WTC11 (cell line): Measurements from ENCODE around the gene C6orf132. TPM values are rescaled to one million over a fixed set of nuclear protein-coding genes. Genes with fewer than 3 reads are reported as not detected.

Experiments used
- ATAC-seq: fragments of 200-7000 bp; cut with Tn5 transposase; 2 replicates; pipeline ENCODE4 v1.10.0; 2021; ENCODE audit warnings: mild to moderate bottlenecking, moderate library complexity
- CTCF ChIA-PET: fragments of 300-600 bp; sonication (Branson Sonifier 250); formaldehyde crosslinking; loops from one replicate; lab custom pipeline; 2021; ENCODE audit warnings: antibody characterized with exemption; lab: Charles Lee
- POLR2A ChIA-PET: fragments of 350-600 bp; sonication (Branson Sonifier 250); formaldehyde crosslinking; loops from one replicate; lab custom pipeline; 2021; ENCODE audit warnings: antibody characterized with exemption; lab: Charles Lee
- DNase-seq: peaks from one replicate; pipeline ENCODE4 v3.0.0; 2021; ENCODE audit warnings: low spot score
- H3K27ac Mint-ChIP-seq: 2 replicates; pipeline ENCODE4 v1.8.0; 2021; ENCODE audit warnings: mixed read lengths
- H3K27me3 Mint-ChIP-seq: 2 replicates; pipeline ENCODE4 v1.8.0; 2021; ENCODE audit warnings: low read depth, mild to moderate bottlenecking, moderate library complexity, mixed read lengths
- H3K36me3 Mint-ChIP-seq: 2 replicates; pipeline ENCODE4 v1.8.0; 2021; ENCODE audit warnings: mixed read lengths
- H3K4me1 Mint-ChIP-seq: 2 replicates; pipeline ENCODE4 v1.8.0; 2022; ENCODE audit warnings: mixed read lengths
- H3K4me3 Mint-ChIP-seq: 2 replicates; pipeline ENCODE4 v1.8.0; 2021; ENCODE audit warnings: mild to moderate bottlenecking, moderate library complexity, mixed read lengths
- H3K9me3 Mint-ChIP-seq: 2 replicates; pipeline ENCODE4 v1.8.0; 2021; ENCODE audit warnings: mixed read lengths
- EMX1 ChIP-seq: fragments of 250-450 bp; sonication (Bioruptor Pico); IDR thresholded peaks from 2 replicates; pipeline ENCODE4 v1.8.0; 2021; ENCODE audit warnings: mild to moderate bottlenecking
- ESRRA ChIP-seq: sonication (generic); formaldehyde crosslinking; IDR thresholded peaks from 2 replicates; pipeline ENCODE4 v1.8.1; 2022; ENCODE audit warnings: mild to moderate bottlenecking, missing genetic modification reagents, borderline replicate concordance
- RELA ChIP-seq: sonication (generic); formaldehyde crosslinking; IDR thresholded peaks from 2 replicates; pipeline ENCODE4 v1.8.1; 2022; ENCODE audit warnings: missing genetic modification reagents, mild to moderate bottlenecking, borderline replicate concordance
- SMAD3 ChIP-seq: sonication (generic); formaldehyde crosslinking; IDR thresholded peaks from 2 replicates; pipeline ENCODE4 v1.8.0; 2022; ENCODE audit warnings: missing genetic modification reagents, mild to moderate bottlenecking, borderline replicate concordance
- TEAD4 ChIP-seq: sonication (generic); formaldehyde crosslinking; IDR thresholded peaks from 2 replicates; pipeline ENCODE4 v1.8.0; 2022; ENCODE audit warnings: mild to moderate bottlenecking, missing genetic modification reagents
- ZNF121 ChIP-seq: sonication (generic); formaldehyde crosslinking; IDR thresholded peaks from 2 replicates; pipeline ENCODE4 v1.8.0; 2023; ENCODE audit warnings: missing genetic modification reagents
- ZNF219 ChIP-seq: sonication (generic); formaldehyde crosslinking; IDR thresholded peaks from 2 replicates; pipeline ENCODE4 v1.8.0; 2023; ENCODE audit warnings: missing genetic modification reagents, mild to moderate bottlenecking, borderline replicate concordance
- ZNF263 ChIP-seq: sonication (generic); formaldehyde crosslinking; IDR thresholded peaks from 2 replicates; pipeline ENCODE4 v1.8.1; 2022; ENCODE audit warnings: low read depth, mild to moderate bottlenecking, moderate library complexity, missing genetic modification reagents
- ZNF416 ChIP-seq: fragments of 250-450 bp; sonication (Bioruptor Pico); IDR thresholded peaks from 2 replicates; pipeline ENCODE4 v1.9.0; 2021; ENCODE audit warnings: mild to moderate bottlenecking, inconsistent platforms
- total RNA-seq: library from RNA; stranded (reverse); gene quantifications from 3 replicates; pipeline ENCODE4 v1.2.3, GENCODE V29; 2021
- TF ChIP-seq, protein P1 (sequence below): fragments of 250-450 bp; sonication (Bioruptor Pico); IDR thresholded peaks from 2 replicates; pipeline ENCODE4 v1.9.0; 2021; ENCODE audit warnings: moderate library complexity, mild to moderate bottlenecking, inconsistent platforms, borderline replicate concordance
- TF ChIP-seq, protein P2 (sequence below): sonication (generic); formaldehyde crosslinking; conservative IDR thresholded peaks from 2 replicates; pipeline ENCODE4 v1.8.1; 2022; ENCODE audit warnings: mild to moderate bottlenecking, missing genetic modification reagents
- TF ChIP-seq, protein P3 (sequence below): sonication (generic); formaldehyde crosslinking; IDR thresholded peaks from 2 replicates; pipeline ENCODE4 v1.8.1; 2022; ENCODE audit warnings: low read depth, missing genetic modification reagents, borderline replicate concordance
- TF ChIP-seq, protein P4 (sequence below): sonication (generic); formaldehyde crosslinking; IDR thresholded peaks from 2 replicates; pipeline ENCODE4 v1.8.1; 2023; ENCODE audit warnings: mild to moderate bottlenecking, missing genetic modification reagents
- TF ChIP-seq, protein P5 (sequence below): fragments of 250-450 bp; sonication (Bioruptor Pico); IDR thresholded peaks from 2 replicates; pipeline ENCODE4 v1.9.0; 2021; ENCODE audit warnings: mild to moderate bottlenecking, borderline replicate concordance
- TF ChIP-seq, protein P6 (sequence below): sonication (generic); formaldehyde crosslinking; IDR thresholded peaks from 2 replicates; pipeline ENCODE4 v1.8.1; 2023; ENCODE audit warnings: mild to moderate bottlenecking, missing genetic modification reagents, borderline replicate concordance
- TF ChIP-seq, protein P7 (sequence below): fragments of 250-450 bp; sonication (Bioruptor Pico); conservative IDR thresholded peaks from 2 replicates; pipeline ENCODE4 v1.9.0; 2021; ENCODE audit warnings: mild to moderate bottlenecking

C6orf132 gene
- total RNA-seq, 1 experiment from 2014 or later = 52.6 TPM

DNA sequence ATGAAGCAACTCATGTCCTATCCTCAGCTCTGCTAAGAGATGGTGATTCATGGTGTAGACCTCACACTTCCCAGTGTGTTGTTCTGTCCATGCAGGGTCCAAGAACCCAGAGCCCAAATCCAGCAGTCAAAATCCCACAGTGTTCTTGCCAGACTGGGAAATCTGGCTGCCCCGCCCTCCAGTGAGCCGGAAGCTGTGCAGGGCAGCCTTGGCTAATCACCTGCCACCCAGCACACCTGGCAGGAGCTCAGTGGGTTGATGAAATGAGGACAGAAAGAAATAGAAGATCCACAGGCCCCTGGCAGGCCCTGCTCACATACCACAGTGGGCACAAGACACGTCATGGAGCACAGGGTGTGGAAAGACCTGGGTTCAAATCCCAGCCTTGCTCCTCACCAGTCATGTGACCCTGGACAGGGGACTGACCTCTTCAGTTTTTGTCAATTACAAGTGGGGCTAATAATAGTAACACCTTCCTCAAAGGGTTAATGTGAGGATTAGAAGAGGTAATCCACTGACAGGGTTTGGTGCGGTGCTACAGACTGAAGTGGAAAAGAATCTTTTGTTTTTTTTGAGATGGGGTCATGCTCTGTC lies 17.1 kb upstream of the C6orf132 start:
- CTCF ChIA-PET = interaction anchor here (0.6 to 1.3 kb wide), 2 partner anchors 55 to 655 kb away, joined by 3 to 5 read pairs; no protein-coding TSS in a partner anchor
- no peak for ATAC-seq
- TF ChIP-seq SMAD3 (no peak), TEAD4 (no peak), ZNF416 (CRISPR knock-in tag) (no peak)
- TF ChIP-seq, protein P1, sequence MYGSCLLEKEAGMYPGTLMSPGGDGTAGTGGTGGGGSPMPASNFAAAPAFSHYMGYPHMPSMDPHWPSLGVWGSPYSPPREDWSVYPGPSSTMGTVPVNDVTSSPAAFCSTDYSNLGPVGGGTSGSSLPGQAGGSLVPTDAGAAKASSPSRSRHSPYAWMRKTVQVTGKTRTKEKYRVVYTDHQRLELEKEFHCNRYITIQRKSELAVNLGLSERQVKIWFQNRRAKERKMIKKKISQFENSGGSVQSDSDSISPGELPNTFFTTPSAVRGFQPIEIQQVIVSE (CRISPR knock-in tag) = no peak
- TF ChIP-seq, protein P2, sequence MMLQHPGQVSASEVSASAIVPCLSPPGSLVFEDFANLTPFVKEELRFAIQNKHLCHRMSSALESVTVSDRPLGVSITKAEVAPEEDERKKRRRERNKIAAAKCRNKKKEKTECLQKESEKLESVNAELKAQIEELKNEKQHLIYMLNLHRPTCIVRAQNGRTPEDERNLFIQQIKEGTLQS = no peak
- TF ChIP-seq, protein P3, sequence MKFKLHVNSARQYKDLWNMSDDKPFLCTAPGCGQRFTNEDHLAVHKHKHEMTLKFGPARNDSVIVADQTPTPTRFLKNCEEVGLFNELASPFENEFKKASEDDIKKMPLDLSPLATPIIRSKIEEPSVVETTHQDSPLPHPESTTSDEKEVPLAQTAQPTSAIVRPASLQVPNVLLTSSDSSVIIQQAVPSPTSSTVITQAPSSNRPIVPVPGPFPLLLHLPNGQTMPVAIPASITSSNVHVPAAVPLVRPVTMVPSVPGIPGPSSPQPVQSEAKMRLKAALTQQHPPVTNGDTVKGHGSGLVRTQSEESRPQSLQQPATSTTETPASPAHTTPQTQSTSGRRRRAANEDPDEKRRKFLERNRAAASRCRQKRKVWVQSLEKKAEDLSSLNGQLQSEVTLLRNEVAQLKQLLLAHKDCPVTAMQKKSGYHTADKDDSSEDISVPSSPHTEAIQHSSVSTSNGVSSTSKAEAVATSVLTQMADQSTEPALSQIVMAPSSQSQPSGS (CRISPR knock-in tag) = no peak
- TF ChIP-seq, protein P4, sequence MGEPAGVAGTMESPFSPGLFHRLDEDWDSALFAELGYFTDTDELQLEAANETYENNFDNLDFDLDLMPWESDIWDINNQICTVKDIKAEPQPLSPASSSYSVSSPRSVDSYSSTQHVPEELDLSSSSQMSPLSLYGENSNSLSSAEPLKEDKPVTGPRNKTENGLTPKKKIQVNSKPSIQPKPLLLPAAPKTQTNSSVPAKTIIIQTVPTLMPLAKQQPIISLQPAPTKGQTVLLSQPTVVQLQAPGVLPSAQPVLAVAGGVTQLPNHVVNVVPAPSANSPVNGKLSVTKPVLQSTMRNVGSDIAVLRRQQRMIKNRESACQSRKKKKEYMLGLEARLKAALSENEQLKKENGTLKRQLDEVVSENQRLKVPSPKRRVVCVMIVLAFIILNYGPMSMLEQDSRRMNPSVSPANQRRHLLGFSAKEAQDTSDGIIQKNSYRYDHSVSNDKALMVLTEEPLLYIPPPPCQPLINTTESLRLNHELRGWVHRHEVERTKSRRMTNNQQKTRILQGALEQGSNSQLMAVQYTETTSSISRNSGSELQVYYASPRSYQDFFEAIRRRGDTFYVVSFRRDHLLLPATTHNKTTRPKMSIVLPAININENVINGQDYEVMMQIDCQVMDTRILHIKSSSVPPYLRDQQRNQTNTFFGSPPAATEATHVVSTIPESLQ (CRISPR knock-in tag) = no peak
- Mint-ChIP-seq H3K4me3 (no peak overlapping the region), H3K9me3 (no peaks in the 10 kb centered on the region), H3K4me1 (peaks cover 43% of the 10 kb centered on the region), H3K27me3 (peaks cover 40% of the 10 kb centered on the region), H3K27ac (no peak overlapping the region), H3K36me3 (no peaks in the 10 kb centered on the region)
- POLR2A ChIA-PET = no interaction called here
- DNase-seq = no peak

DNA sequence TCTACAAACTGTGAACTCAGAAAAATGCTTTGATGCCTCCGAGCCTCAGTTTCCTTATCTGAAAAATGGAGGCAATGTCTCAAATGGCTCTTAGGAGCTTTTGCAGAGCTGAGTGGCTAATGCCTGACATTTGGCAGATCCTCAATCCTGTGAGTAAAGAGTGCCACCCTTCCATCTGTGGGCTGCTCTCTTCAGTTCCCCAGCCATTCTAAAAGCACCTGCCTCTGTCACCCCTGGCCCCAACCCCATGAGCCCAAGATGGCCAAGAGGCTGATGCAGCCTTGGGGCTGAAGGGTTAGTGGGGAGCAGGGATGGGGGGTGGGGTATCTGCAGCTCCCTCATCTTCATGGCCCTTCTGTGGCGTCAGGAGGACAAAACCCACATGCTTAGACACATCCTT lies 16.2 kb upstream of the C6orf132 start:
- DNase-seq (no peak), ATAC-seq (no peak)
- no peaks in the 10 kb centered on the region for H3K9me3 Mint-ChIP-seq
- H3K27me3 Mint-ChIP-seq = peaks cover 43% of the 10 kb centered on the region
- H3K4me3 Mint-ChIP-seq = no peak overlapping the region
- peaks cover 41% of the 10 kb centered on the region for H3K4me1 Mint-ChIP-seq
- ChIA-PET POLR2A (no interaction called here), CTCF (interaction anchor here (0.6 kb wide), 1 partner anchor 654 kb away, joined by 5 read pairs; no protein-coding TSS in a partner anchor)
- no peaks in the 10 kb centered on the region for H3K36me3 Mint-ChIP-seq
- H3K27ac Mint-ChIP-seq = no peak overlapping the region
- TF ChIP-seq, protein P5, sequence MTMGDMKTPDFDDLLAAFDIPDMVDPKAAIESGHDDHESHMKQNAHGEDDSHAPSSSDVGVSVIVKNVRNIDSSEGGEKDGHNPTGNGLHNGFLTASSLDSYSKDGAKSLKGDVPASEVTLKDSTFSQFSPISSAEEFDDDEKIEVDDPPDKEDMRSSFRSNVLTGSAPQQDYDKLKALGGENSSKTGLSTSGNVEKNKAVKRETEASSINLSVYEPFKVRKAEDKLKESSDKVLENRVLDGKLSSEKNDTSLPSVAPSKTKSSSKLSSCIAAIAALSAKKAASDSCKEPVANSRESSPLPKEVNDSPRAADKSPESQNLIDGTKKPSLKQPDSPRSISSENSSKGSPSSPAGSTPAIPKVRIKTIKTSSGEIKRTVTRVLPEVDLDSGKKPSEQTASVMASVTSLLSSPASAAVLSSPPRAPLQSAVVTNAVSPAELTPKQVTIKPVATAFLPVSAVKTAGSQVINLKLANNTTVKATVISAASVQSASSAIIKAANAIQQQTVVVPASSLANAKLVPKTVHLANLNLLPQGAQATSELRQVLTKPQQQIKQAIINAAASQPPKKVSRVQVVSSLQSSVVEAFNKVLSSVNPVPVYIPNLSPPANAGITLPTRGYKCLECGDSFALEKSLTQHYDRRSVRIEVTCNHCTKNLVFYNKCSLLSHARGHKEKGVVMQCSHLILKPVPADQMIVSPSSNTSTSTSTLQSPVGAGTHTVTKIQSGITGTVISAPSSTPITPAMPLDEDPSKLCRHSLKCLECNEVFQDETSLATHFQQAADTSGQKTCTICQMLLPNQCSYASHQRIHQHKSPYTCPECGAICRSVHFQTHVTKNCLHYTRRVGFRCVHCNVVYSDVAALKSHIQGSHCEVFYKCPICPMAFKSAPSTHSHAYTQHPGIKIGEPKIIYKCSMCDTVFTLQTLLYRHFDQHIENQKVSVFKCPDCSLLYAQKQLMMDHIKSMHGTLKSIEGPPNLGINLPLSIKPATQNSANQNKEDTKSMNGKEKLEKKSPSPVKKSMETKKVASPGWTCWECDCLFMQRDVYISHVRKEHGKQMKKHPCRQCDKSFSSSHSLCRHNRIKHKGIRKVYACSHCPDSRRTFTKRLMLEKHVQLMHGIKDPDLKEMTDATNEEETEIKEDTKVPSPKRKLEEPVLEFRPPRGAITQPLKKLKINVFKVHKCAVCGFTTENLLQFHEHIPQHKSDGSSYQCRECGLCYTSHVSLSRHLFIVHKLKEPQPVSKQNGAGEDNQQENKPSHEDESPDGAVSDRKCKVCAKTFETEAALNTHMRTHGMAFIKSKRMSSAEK = no peak
- no peak for TF ChIP-seq ZNF121 (CRISPR knock-in tag)
- no peak for TF ChIP-seq RELA (CRISPR knock-in tag)
- TF ChIP-seq, protein P6, sequence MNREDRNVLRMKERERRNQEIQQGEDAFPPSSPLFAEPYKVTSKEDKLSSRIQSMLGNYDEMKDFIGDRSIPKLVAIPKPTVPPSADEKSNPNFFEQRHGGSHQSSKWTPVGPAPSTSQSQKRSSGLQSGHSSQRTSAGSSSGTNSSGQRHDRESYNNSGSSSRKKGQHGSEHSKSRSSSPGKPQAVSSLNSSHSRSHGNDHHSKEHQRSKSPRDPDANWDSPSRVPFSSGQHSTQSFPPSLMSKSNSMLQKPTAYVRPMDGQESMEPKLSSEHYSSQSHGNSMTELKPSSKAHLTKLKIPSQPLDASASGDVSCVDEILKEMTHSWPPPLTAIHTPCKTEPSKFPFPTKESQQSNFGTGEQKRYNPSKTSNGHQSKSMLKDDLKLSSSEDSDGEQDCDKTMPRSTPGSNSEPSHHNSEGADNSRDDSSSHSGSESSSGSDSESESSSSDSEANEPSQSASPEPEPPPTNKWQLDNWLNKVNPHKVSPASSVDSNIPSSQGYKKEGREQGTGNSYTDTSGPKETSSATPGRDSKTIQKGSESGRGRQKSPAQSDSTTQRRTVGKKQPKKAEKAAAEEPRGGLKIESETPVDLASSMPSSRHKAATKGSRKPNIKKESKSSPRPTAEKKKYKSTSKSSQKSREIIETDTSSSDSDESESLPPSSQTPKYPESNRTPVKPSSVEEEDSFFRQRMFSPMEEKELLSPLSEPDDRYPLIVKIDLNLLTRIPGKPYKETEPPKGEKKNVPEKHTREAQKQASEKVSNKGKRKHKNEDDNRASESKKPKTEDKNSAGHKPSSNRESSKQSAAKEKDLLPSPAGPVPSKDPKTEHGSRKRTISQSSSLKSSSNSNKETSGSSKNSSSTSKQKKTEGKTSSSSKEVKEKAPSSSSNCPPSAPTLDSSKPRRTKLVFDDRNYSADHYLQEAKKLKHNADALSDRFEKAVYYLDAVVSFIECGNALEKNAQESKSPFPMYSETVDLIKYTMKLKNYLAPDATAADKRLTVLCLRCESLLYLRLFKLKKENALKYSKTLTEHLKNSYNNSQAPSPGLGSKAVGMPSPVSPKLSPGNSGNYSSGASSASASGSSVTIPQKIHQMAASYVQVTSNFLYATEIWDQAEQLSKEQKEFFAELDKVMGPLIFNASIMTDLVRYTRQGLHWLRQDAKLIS (CRISPR knock-in tag) = no peak
- TF ChIP-seq ZNF416 (CRISPR knock-in tag) = no peak
- no peak for TF ChIP-seq ESRRA
- TF ChIP-seq, protein P7, sequence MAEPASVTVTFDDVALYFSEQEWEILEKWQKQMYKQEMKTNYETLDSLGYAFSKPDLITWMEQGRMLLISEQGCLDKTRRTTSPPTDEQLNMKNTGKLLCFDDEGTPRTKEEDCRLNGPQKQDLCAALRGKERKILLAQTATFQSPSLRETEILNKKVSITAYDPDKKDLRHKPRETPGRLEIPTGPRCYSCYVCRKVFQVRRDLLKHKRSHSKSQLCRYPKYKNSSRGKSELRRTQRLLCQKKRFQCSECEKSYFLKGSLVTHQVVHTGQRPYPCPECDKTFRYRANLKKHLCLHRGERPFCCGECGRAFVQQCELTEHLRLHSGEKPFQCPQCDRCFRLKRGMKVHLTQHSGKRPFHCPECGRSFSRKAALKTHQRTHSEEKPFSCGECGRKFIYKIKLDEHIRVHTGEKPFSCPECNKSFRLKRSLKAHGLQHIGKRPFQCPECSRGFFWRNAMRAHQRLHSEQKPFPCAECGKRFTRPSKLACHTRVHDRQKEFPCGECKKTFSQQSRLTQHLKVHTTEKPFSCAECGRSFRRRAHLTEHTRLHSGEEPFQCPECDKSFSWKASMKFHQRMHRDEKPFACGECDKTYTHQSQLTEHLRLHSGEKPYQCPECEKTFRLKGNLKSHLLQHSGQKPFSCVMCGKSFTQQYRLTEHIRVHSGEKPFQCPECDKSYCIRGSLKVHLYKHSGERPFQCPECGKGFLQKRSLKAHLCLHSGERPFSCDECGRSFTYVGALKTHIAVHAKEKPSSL (CRISPR knock-in tag) = no peak
- no peak for TF ChIP-seq EMX1 (CRISPR knock-in tag)
- no peak for TF ChIP-seq ZNF263 (CRISPR knock-in tag)
- TF ChIP-seq ZNF219 = no peak
- no peak for TF ChIP-seq SMAD3
